GM18505 (cell line): Measurements from ENCODE around the gene COL21A1.

ENCODE experiments used
- ATAC-seq: cut with Tn5 transposase; IDR thresholded peaks from one replicate; pipeline ENCODE4 v1.9.1; 2021; ENCODE audit not compliant: unreplicated experiment
- POLR2A ChIP-seq: IDR thresholded peaks from 4 replicates; pipeline ENCODE4 v1.6.1; 2011; ENCODE audit warnings: borderline replicate concordance; ENCODE audit not compliant: insufficient read depth, insufficient read length; ENCODE audit errors: extremely low read depth

The COL21A1 gene

GRCh38 chr6:56148488-56149186 is 98.7 kb downstream of the COL21A1 start:
- TF ChIP-seq POLR2A = no peak
- ATAC-seq = no peak

- no peak for TF ChIP-seq POLR2A
Measured at GRCh38 chr6:56147766-56148165, 99.6 kb downstream of the COL21A1 start.

GRCh38 chr6:56146086-56146485 is 101.3 kb downstream of the COL21A1 start:
- ATAC-seq = no peak

More at GRCh38 chr6:56147766-56148165, 99.6 kb downstream of the COL21A1 start:
- ATAC-seq = no peak

GRCh38 chr6:56145616-56146015 is 101.8 kb downstream of the COL21A1 start:
- no peak for TF ChIP-seq POLR2A
- ATAC-seq = no peak

More at GRCh38 chr6:56146086-56146485, 101.3 kb downstream of the COL21A1 start:
- no peak for TF ChIP-seq POLR2A

GRCh38 chr6:56144538-56145324 is 102.6 kb downstream of the COL21A1 start:
- no peak for ATAC-seq
- TF ChIP-seq POLR2A = no peak

GRCh38 chr6:56143796-56144195 is 103.6 kb downstream of the COL21A1 start:
- ATAC-seq = no peak
- no peak for TF ChIP-seq POLR2A

- ATAC-seq = no peak
- no peak for TF ChIP-seq POLR2A
Measured at GRCh38 chr6:56140090-56140489, 107.3 kb downstream of the COL21A1 start.

GRCh38 chr6:56115715-56116114 is 131.7 kb downstream of the COL21A1 start:
- TF ChIP-seq POLR2A = no peak
- ATAC-seq = no peak

GRCh38 chr6:56109149-56109548 is 138.2 kb downstream of the COL21A1 start:
- TF ChIP-seq POLR2A = no peak
- no peak for ATAC-seq

GRCh38 chr6:56106231-56106630 is 141.1 kb downstream of the COL21A1 start:
- TF ChIP-seq POLR2A = no peak
- no peak for ATAC-seq

GRCh38 chr6:56104591-56104990 is 142.8 kb downstream of the COL21A1 start:
- no peak for ATAC-seq
- TF ChIP-seq POLR2A = no peak

- no peak for TF ChIP-seq POLR2A
- no peak for ATAC-seq
Measured at GRCh38 chr6:56102216-56102615, 145.2 kb downstream of the COL21A1 start.

GRCh38 chr6:56101141-56101553 is 146.2 kb downstream of the COL21A1 start:
- no peak for ATAC-seq
- TF ChIP-seq POLR2A = no peak

GRCh38 chr6:56096946-56097621 is 150.3 kb downstream of the COL21A1 start:
- no peak for TF ChIP-seq POLR2A
- ATAC-seq = no peak

- ATAC-seq = no peak
- TF ChIP-seq POLR2A = no peak
Measured at GRCh38 chr6:56096541-56096940, 150.8 kb downstream of the COL21A1 start.
